ENCODE results near the gene MAN1C1. TPM values are rescaled to one million over a fixed set of nuclear protein-coding genes. Genes with fewer than 3 reads are reported as not detected.

The MAN1C1 gene
- total RNA-seq, 1 experiment from 2014 or later: 1.5 TPM

GRCh38 chr1:25658791-25659431 lies 42.3 kb downstream of the MAN1C1 start:
- Histone ChIP-seq H3K9me3 (ENCODE audit: control insufficient read depth, insufficient read depth, low read depth, low read length) (no peaks in the 10 kb centered on the region), H3K27me3 (ENCODE audit: control insufficient read depth, insufficient read depth, low read length) (no peaks in the 10 kb centered on the region), H3K4me3 (ENCODE audit: low read depth in 2 of 2, low read length in 2 of 2) (no peak overlapping the region), H3K27ac (ENCODE audit: low read length) (no peak overlapping the region), H3K4me1 (ENCODE audit: control insufficient read depth, insufficient read depth, low read length) (no peaks in the 10 kb centered on the region), H3K36me3 (ENCODE audit: control insufficient read depth, insufficient read depth, low read length) (no peaks in the 10 kb centered on the region)
- in situ Hi-C loops (cut with HindIII; ENCODE audit: low pct_unique_long_range_greater_than_20kb, low sequenced_read_pairs): no loop called here
- POLR2A ChIA-PET: no interaction called here
- CTCF ChIA-PET: no interaction called here
- DNase-seq (ENCODE audit: low read depth, low spot score) (no peak), ATAC-seq (0 out of 2 replicates have a peak, but pooled peaks have one; percentile 38)
- TF ChIP-seq SIN3A (IDR thresholded peaks at IDR 0.05; ENCODE audit: borderline replicate concordance, insufficient read depth, low read depth, low read length): no peak
- no peak for TF ChIP-seq REST (IDR thresholded peaks at IDR 0.05; ENCODE audit: insufficient read depth in 1 of 2, low read depth in 2 of 2, low read length in 1 of 2)
- TF ChIP-seq POLR2AphosphoS5 (IDR thresholded peaks at IDR 0.05; ENCODE audit: low read depth, low read length): no peak
- TF ChIP-seq TCF7L2 (IDR thresholded peaks at IDR 0.05; ENCODE audit: low read depth, low read length): no peak
- TF ChIP-seq, protein P1, sequence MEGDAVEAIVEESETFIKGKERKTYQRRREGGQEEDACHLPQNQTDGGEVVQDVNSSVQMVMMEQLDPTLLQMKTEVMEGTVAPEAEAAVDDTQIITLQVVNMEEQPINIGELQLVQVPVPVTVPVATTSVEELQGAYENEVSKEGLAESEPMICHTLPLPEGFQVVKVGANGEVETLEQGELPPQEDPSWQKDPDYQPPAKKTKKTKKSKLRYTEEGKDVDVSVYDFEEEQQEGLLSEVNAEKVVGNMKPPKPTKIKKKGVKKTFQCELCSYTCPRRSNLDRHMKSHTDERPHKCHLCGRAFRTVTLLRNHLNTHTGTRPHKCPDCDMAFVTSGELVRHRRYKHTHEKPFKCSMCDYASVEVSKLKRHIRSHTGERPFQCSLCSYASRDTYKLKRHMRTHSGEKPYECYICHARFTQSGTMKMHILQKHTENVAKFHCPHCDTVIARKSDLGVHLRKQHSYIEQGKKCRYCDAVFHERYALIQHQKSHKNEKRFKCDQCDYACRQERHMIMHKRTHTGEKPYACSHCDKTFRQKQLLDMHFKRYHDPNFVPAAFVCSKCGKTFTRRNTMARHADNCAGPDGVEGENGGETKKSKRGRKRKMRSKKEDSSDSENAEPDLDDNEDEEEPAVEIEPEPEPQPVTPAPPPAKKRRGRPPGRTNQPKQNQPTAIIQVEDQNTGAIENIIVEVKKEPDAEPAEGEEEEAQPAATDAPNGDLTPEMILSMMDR (IDR thresholded peaks at IDR 0.05): no peak
- intact Hi-C loops (cut with micrococcal nuclease; ENCODE audit: unreplicated experiment): no loop called here
- BruUV-seq (replicated peaks): no TSS peak

GRCh38 chr1:25661043-25661815 lies 44.6 kb downstream of the MAN1C1 start:
- 0 out of 2 replicates have a peak, but pooled peaks have one; percentile 32 for ATAC-seq
- in situ Hi-C loops (cut with HindIII; ENCODE audit: low pct_unique_long_range_greater_than_20kb, low sequenced_read_pairs): no loop called here
- POLR2A ChIA-PET: interaction anchor here (0.5 kb wide), 1 partner anchor 168 kb away, joined by 4 read pairs; no protein-coding TSS in a partner anchor

More at GRCh38 chr1:25661043-25661815, 44.6 kb downstream of the MAN1C1 start:
- BruUV-seq (replicated peaks): no TSS peak
- Histone ChIP-seq H3K36me3 (ENCODE audit: control insufficient read depth, insufficient read depth, low read length) (no peaks in the 10 kb centered on the region), H3K27me3 (ENCODE audit: control insufficient read depth, insufficient read depth, low read length) (no peaks in the 10 kb centered on the region; the same call in 1 of the 2 replicates), H3K27ac (ENCODE audit: low read length) (no peak overlapping the region), H3K9me3 (ENCODE audit: control insufficient read depth, insufficient read depth, low read depth, low read length) (no peaks in the 10 kb centered on the region), H3K4me3 (ENCODE audit: low read depth in 2 of 2, low read length in 2 of 2) (no peak overlapping the region), H3K4me1 (ENCODE audit: control insufficient read depth, insufficient read depth, low read length) (no peaks in the 10 kb centered on the region)
- CTCF ChIA-PET: interaction anchor here (0.7 kb wide), 1 partner anchor 90 kb away, joined by 3 read pairs; no protein-coding TSS in a partner anchor
- intact Hi-C loops (cut with micrococcal nuclease; ENCODE audit: unreplicated experiment): no loop called here
- no peak for TF ChIP-seq SIN3A (IDR thresholded peaks at IDR 0.05; ENCODE audit: borderline replicate concordance, insufficient read depth, low read depth, low read length)
- TF ChIP-seq REST (IDR thresholded peaks at IDR 0.05; ENCODE audit: insufficient read depth in 1 of 2, low read depth in 2 of 2, low read length in 1 of 2): no peak
- TF ChIP-seq, protein P1 (IDR thresholded peaks at IDR 0.05): no peak
- no peak for TF ChIP-seq TCF7L2 (IDR thresholded peaks at IDR 0.05; ENCODE audit: low read depth, low read length)
- TF ChIP-seq POLR2AphosphoS5 (IDR thresholded peaks at IDR 0.05; ENCODE audit: low read depth, low read length): no peak
- DNase-seq (ENCODE audit: low read depth, low spot score): no peak
